ENCODE data around the gene MAP3K5.
"Not testable (repeated sequence)": the region's sequence is repeated elsewhere in the genome, so short reads cannot be mapped to it uniquely, and the experiment has no call there.

Gene MAP3K5, protein sequence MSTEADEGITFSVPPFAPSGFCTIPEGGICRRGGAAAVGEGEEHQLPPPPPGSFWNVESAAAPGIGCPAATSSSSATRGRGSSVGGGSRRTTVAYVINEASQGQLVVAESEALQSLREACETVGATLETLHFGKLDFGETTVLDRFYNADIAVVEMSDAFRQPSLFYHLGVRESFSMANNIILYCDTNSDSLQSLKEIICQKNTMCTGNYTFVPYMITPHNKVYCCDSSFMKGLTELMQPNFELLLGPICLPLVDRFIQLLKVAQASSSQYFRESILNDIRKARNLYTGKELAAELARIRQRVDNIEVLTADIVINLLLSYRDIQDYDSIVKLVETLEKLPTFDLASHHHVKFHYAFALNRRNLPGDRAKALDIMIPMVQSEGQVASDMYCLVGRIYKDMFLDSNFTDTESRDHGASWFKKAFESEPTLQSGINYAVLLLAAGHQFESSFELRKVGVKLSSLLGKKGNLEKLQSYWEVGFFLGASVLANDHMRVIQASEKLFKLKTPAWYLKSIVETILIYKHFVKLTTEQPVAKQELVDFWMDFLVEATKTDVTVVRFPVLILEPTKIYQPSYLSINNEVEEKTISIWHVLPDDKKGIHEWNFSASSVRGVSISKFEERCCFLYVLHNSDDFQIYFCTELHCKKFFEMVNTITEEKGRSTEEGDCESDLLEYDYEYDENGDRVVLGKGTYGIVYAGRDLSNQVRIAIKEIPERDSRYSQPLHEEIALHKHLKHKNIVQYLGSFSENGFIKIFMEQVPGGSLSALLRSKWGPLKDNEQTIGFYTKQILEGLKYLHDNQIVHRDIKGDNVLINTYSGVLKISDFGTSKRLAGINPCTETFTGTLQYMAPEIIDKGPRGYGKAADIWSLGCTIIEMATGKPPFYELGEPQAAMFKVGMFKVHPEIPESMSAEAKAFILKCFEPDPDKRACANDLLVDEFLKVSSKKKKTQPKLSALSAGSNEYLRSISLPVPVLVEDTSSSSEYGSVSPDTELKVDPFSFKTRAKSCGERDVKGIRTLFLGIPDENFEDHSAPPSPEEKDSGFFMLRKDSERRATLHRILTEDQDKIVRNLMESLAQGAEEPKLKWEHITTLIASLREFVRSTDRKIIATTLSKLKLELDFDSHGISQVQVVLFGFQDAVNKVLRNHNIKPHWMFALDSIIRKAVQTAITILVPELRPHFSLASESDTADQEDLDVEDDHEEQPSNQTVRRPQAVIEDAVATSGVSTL (N-terminal part only)

DNA sequence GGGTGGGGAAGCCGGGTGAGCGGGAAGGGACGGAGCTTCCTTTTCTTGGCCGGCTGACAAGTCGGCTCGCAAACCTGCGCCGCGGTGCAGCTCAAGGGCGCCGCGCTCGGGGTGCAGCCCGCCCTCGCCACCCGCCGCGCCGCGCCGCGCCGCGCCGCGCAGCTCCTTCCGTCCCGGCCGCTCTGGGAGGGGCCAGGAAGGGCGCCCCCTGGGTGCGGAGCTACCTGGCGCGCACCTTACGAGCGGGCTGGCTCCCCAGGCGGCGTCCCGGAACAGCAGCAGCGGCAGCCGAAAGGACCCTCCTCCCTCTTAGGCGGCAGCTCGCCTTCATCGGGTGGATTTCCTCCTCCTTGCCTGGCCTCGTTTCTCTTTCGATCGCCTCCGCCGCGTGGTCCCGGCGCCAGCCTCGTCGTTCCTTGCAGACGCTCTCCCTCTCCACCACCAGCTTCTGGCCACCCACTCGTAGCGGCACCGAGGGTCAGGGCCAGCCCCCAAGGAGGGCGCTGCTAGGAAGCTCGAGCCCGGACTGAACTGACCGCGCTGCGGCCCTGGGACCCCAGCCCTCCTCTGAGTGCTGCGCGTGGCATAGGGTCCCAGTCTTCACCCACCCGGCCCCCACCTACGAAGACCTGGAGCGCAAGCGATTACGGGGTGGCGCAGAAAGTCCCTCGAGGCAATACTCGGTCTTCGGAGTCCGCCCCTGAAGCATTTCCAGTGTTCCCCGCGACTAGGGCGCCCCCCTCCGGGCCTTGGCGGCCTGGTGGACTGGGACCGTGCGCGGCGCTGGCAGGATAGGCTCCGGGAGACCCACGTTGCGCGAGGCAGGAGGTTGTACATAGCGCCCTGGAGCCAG is at the start of gene MAP3K5:
MAP3K5 (minus strand) TSS at position 68 of the 853 bp plus-strand sequence. CDS start 320 bp downstream, outside the sequence.
- peak; percentile 81 for DNase-seq (ENCODE audit: low spot score)

DNA sequence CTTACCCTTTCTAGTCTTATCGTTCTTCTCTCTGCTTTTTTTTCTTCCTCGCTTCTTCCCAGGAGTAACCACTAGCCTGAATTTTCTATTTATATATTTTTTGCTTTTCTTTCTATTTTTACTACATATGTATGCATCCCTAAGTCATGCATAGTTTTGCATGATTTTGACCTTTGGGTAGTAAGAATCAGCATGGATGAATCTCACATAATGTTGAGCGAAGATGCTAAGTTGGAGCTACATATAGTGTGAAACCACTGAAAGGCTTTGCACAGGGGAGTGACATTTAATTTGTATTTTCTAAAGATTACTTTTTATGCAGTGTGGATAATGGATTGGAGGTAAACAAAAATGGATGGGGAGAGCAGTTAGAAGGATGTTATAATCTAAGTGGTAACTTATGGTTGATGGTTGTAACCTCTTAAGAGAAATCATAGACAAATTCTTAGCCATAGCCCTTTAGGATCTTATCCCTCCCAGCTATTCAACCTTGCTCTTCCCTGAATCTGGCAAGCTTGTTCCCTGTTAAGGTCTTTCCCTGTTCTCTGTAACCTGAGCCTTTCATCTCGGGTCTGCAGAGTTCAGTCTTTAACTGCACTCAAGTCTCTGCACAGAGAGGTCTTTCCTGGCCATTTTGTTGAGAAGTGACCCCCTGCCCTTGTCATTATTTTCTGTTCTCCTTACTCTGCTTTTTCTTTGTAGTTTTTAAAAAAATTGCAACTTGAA is 48.2 kb upstream of the MAP3K5 start:
- no peak for DNase-seq (ENCODE audit: low spot score)

- DNase-seq (ENCODE audit: low spot score), result no peak
Measured at GRCh38 chr6:136831873-136832562, 39.7 kb upstream of the MAP3K5 start.

DNA sequence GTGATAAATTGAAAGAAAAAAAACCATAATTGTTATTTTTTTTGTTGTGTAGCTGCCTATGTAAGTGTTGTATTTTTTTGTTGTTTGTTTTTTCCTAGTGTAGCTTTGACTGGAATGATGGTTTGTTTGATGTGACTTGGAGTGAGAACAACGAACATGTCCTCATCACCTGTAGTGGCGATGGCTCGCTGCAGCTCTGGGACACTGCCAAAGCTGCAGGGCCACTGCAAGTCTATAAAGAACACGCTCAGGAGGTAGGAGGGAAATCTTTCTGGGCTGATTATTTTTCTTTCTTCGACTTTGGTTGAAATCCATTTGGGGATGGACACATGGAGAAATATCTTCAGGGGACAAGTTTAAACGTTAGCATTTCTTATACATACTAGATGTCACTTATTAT is 33.9 kb upstream of the MAP3K5 start:
- no peak for DNase-seq (ENCODE audit: low spot score)

- no peak for DNase-seq (ENCODE audit: low spot score)
Measured at GRCh38 chr6:136823128-136823660, 30.9 kb upstream of the MAP3K5 start.

- peak; percentile 79 for DNase-seq (ENCODE audit: low spot score)
Measured at GRCh38 chr6:136822376-136823127, 30.3 kb upstream of the MAP3K5 start, which contains the start of gene PEX7. Gene PEX7 (plus strand): TSS chr6:136822592. CDS start chr6:136822666, 74 bp downstream.

- peak; percentile 30 for DNase-seq (ENCODE audit: low spot score)
Measured at GRCh38 chr6:136822046-136822375, 29.7 kb upstream of the MAP3K5 start.

DNA sequence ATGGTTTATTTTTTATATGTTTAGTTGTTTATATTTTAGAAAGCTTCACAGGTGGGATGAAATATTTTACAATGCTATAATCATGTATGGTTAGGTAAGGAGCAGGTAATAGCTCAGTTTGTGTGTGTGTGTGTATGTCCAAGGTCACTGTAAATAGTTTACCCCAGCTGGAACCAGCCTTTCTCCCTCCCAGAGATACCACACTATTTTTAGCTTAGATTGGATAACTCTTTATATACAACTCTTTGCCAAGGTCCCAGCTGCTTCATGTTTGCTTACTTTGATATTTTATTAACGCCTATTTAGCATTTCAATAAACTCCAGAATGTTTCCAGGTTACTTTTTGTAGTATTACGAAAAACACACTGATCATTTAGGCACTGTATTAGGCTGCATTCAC is 28.3 kb upstream of the MAP3K5 start:
- DNase-seq (ENCODE audit: low spot score), result no peak

GRCh38 chr6:136816656-136817055 is 24.4 kb upstream of the MAP3K5 start:
- DNase-seq (ENCODE audit: low spot score), result no peak

- DNase-seq (ENCODE audit: low spot score), result not testable (repeated sequence)
Measured at GRCh38 chr6:136815608-136816007, 23.3 kb upstream of the MAP3K5 start.

DNA sequence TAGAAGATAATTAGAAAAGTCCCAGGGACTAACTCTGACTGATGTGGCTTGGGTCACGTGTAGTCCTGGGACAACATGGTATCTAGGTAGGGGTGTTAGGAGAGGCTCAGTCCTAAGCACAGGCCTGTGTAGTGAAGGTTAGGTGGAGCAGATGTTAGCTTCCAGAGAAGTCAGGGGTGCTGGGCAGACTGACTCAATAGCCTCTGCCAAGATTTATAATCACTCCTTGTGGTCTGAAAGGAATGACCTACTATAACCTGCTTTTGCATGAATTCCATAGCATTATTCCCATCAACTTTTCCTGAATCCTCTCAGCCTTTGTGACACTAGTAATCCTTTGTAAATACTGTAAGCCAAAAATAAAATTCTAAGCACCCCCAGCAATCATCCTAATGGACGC is 19.9 kb upstream of the MAP3K5 start:
- DNase-seq (ENCODE audit: low spot score), result no peak

DNA sequence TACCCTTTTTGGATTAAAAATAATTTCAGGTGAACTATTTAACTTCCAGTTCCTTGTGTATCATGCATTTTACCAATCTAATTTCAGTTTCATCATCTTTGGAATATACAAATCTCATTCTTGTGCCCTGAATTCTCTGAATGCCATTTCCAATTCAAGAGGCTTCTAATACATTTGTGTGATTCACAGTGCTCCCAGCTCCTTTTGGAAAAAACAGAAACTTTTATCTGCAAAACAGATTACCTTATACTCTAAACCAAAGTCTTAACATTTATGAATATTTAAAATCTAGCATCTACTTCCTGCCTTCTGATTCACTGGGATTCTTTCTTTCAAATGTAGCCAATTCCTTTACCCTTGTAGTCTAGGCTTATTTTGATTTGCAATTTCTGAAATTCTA is 19.0 kb upstream of the MAP3K5 start:
- DNase-seq (ENCODE audit: low spot score), result no peak

GRCh38 chr6:136809091-136809860 is 17.0 kb upstream of the MAP3K5 start:
- no peak for DNase-seq (ENCODE audit: low spot score)

GRCh38 chr6:136803608-136804007 is 11.3 kb upstream of the MAP3K5 start:
- no peak for DNase-seq (ENCODE audit: low spot score)

DNA sequence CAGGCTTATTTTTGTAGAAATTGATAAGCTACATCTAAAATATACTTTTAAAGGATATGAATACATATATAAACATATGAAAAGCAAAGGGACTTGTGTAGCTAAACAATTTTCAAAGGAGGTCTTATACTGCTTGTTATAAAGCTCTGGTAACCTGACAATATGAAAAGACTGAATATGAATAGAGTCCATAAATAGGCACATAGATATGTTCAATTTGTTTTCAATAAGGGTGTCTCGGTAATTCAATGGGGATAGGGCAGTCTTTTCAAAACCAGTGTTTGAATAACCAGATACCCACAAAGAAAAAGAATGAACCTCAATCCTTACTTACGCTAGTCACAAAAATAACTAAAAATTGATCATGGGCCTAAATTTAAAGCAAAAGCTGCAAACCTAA is 9.3 kb upstream of the MAP3K5 start:
- DNase-seq (ENCODE audit: low spot score), result no peak

GRCh38 chr6:136798044-136798443 is 5.8 kb upstream of the MAP3K5 start:
- DNase-seq (ENCODE audit: low spot score), result no peak

GRCh38 chr6:136795996-136796395 is 3.7 kb upstream of the MAP3K5 start:
- DNase-seq (ENCODE audit: low spot score), result no peak

- no peak for DNase-seq (ENCODE audit: low spot score)
Measured at GRCh38 chr6:136795386-136795785, 3.1 kb upstream of the MAP3K5 start.
